Measurements from ENCODE around the gene PLA2G2F.

Gene PLA2G2F

GRCh38 chr1:20143734-20144565, 4.8 kb downstream of the PLA2G2F start:
- no peak for DNase-seq

DNA sequence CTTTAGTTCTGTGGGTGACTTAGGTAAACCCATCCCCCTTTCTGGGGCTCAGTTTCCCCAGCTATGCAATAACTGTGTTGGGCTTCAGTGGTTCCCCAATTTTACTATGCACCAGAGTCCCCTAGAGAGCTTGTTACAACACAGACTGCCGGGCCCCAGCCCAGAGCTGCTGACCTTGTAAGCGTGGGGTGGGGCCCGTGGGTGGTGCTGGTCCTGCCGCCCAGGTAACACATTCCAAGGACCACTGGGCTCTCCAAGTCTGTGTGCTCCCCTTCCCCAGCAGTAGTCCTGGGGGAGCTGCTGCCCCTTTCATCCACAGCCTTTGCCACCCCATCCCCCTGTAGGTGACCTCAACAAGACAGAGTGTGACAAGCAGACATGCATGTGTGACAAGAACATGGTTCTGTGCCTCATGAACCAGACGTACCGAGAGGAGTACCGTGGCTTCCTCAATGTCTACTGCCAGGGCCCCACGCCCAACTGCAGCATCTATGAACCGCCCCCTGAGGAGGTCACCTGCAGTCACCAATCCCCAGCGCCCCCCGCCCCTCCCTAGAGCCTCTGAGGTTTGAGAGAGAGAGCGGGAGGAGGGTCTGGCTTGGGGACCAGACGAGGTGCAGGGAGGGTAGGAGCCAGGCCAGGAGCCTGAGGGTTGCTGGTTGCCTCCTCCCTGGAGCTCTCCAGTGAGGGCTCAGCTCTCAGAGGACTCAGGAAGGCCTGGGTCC, 8.9 kb downstream of the PLA2G2F start:
- no peak for DNase-seq

- no peak for DNase-seq
Measured at GRCh38 chr1:20148571-20149500, 9.7 kb downstream of the PLA2G2F start.

DNA sequence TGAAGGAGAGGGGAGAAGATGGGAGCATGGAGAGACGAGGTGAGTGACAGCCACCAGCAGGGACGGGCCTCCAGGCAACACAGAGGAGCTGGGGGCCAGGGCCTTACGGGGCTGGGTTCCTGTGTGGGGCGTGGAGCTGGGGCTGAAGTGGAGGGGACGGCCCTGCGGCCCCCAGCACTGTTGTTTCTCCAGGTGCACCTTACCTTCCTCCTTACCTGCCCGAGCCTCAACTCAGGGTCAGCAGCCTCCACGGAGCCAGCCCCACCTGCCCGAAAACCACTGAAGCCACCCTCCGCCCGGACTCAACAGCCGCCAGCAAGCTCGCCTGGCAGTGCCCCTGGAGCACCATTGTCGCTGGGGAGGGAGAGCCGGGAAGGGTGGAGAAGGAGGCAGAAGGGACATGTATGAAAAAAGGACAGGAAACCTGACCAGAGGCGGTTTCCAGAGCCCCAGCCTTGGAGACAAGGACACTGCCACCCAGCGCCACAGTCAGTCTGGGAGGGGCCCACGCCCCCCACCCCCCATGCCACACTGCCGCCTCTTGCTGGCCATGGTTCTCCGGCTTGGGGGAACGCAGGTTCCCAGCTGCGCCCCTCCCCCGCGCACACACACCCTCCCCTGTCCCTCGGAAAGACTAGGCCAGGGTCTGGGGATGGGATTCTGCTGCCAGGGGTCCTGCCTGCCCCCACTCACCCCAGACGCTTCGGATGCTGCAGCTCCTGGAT, 10.6 kb downstream of the PLA2G2F start:
- DNase-seq, result no peak

DNA sequence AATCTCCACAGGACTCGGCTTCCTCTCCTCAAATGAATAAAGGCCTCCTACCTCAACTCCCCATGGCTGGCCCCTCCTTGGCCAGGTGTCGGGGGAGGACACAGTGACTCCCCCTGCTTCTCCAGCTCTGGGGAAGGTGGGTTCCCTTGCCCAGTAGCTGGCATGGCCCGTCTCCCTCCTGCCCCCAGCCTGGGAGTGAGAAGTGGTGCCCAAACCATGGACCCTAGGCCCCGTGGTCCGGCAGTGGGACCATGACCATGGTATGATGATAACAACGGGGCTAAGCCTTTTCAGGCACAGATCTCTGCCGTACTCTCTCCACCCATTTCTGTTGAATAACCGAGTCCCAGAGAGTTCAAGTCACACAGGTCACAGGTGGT, 11.2 kb downstream of the PLA2G2F start:
- DNase-seq, result no peak

GRCh38 chr1:20150969-20151368, 11.8 kb downstream of the PLA2G2F start:
- DNase-seq, result no peak

GRCh38 chr1:20151906-20152598, 12.9 kb downstream of the PLA2G2F start:
- peak; percentile 80 for DNase-seq

- DNase-seq, result no peak
Measured at GRCh38 chr1:20152599-20152930, 13.4 kb downstream of the PLA2G2F start.

GRCh38 chr1:20153000-20153418, 13.9 kb downstream of the PLA2G2F start:
- no peak for DNase-seq

- peak; percentile 13 for DNase-seq
Measured at GRCh38 chr1:20154301-20154831, 15.2 kb downstream of the PLA2G2F start.

DNA sequence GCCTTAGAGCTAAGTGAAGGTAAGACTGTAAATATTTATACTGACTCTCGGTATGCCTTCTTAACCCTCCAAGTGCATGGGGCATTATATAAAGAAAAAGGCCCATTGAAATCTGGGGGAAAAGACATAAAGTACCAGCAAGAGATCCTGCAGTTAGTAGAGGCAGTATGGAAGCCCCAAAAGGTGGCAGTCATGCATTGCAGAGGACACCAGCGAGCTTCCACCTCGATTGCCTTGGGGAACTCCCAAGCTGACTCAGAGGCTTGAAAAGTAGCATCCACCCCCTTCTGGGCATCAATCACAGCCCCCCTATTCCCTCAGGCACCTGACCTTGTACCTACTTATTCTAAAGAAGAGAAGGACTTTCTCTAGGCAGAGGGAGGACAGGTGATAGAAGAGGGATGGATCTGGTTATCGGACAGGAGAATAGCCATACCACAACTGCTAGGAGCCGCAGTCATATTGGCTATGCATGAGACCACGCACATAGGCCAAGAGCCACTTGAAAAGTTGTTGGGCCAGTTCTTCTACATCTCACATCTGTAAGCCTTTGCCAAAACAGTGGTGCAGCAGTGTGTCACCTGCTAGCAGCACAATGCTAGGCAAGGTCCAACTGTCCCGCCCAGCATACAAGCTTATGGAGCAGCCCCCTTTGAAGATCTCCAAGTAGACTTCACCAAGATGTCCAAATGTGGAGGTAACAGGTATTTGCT, 19.4 kb downstream of the PLA2G2F start:
- no peak for DNase-seq

GRCh38 chr1:20160034-20160433, 20.9 kb downstream of the PLA2G2F start:
- no peak for DNase-seq

DNA sequence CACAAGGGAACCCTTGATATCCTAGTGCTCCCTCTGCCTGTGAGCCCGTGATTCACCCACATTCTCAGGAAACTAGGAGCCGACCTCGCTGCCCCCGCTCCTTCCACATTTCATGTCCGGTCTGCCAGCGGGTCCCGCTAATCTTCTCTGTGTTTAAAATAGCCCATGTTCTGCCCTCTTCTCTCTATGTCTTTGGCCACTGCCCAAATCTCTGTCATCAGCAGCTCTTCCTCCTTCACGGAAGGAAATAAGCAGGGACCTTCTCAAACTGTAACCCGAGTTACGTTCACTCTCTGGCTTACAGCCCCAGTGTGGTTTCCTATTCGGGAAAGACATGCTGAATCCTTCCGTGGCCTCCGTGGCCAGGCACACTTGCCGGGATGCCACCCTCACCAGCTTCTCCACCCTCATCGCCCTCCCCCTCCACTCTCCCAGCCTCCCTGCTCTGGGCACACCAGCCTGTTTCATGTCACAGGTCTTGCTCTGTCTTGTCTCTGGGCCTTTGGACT, 25.6 kb downstream of the PLA2G2F start:
- DNase-seq, result no peak

DNA sequence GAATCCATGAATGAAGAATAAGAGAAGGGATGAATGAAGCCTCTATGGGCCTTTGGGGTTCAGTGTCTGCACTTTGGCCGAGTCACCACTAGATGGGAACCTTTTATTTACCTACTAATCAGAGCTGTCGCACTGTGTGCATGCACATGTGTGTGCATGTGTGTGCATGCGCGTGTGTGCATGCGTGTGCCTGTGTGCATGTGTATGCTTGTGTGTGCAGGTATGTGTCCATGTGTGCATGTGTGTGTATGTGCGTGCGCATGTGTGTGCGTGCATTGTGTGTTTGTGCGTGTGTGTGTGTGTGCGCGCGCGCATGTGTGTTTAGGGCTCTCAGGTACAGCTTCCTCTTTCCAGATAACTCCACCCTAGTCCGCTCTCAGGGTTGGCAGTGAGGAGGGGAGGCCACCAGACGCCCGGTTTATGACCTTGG, 26.4 kb downstream of the PLA2G2F start:
- no peak for DNase-seq

DNA sequence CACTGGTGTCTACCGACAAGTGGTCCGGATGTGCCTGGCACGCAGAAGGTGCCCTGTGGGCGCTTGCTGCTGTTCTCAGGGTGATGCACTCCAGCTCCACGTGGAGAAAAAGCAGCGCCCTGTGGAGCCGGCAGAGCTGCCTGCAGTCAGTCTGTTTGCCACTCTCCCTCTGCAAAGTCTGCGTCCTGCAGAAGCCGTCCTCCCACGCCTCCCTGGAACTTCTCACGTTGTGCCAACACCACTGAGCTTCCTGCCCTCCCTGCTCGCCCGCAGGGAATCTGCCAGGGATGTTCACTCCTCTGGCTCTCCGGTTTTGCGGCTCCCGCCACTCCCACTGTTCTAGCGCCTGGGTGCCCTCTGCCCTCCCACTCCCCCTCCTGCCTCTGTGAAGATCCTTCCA, 26.9 kb downstream of the PLA2G2F start:
- no peak for DNase-seq

GRCh38 chr1:20167126-20167525, 28.0 kb downstream of the PLA2G2F start:
- DNase-seq, result no peak

- DNase-seq, result no peak
Measured at GRCh38 chr1:20168564-20169491, 29.7 kb downstream of the PLA2G2F start.

GRCh38 chr1:20169932-20170331, 30.8 kb downstream of the PLA2G2F start:
- DNase-seq, result no peak

- no peak for DNase-seq
Measured at GRCh38 chr1:20172033-20172590, 33.0 kb downstream of the PLA2G2F start.

All from CD4-positive, alpha-beta T cell treated with Interleukin-17A for 1 hour (primary cell).